H1 (cell line): ENCODE results near the gene EAF2. TPM values are rescaled to one million over a fixed set of nuclear protein-coding genes. Genes with fewer than 3 reads are reported as not detected.

Experiments used
- CTCF ChIA-PET: fragments of 300-600 bp; sonication (Branson Sonifier 250); formaldehyde crosslinking; loops from one replicate; lab custom pipeline; 2021; ENCODE audit not compliant: partially characterized antibody; lab: Charles Lee
- POLR2A ChIA-PET: fragments of 300-600 bp; sonication (Branson Sonifier 250); formaldehyde crosslinking; loops from one replicate; lab custom pipeline; 2021; ENCODE audit warnings: inconsistent platforms; ENCODE audit not compliant: partially characterized antibody; lab: Charles Lee
- DNase-seq, 2 experiments: peaks; one replicate each; pipeline versions ENCODE4 v3.0.0 to v3.0.0-alpha.2; 2010 to 2022; ENCODE audit warnings: low spot score in 2 of 2, low read depth in 1 of 2, mixed read lengths in 1 of 2
- FAIRE-seq: peaks from 2 replicates; lab custom pipeline; 2011; peaks lifted over from hg19 to GRCh38; lab: Jason Lieb, UNC
- H2AFZ ChIP-seq: 2 replicates; pipeline ENCODE4 v1.8.1; 2012; ENCODE audit warnings: low read length, inconsistent platforms
- H2AK5ac ChIP-seq: 2 replicates; pipeline ENCODE4 v1.6.1; 2013; ENCODE audit warnings: low read depth, low read length
- H2BK120ac ChIP-seq: replicated peaks from 2 replicates; pipeline ENCODE3; 2013; ENCODE audit warnings: low read depth, low read length, inconsistent platforms
- H2BK12ac ChIP-seq: 2 replicates; pipeline ENCODE4 v1.6.1; 2013; ENCODE audit warnings: low read depth, low read length
- H2BK15ac ChIP-seq: 2 replicates; pipeline ENCODE4 v1.6.1; 2013; ENCODE audit warnings: low read length
- H2BK20ac ChIP-seq: 2 replicates; pipeline ENCODE4 v1.6.1; 2013; ENCODE audit warnings: low read length
- H2BK5ac ChIP-seq: 2 replicates; pipeline ENCODE4 v1.6.1; 2013; ENCODE audit warnings: low read depth, low read length
- H3K14ac ChIP-seq: 2 replicates; pipeline ENCODE4 v1.6.1; 2013; ENCODE audit warnings: inconsistent platforms; ENCODE audit not compliant: insufficient read length
- H3K18ac ChIP-seq: 2 replicates; pipeline ENCODE4 v1.6.1; 2013; ENCODE audit warnings: low read length; ENCODE audit errors: extremely low read depth
- H3K23ac ChIP-seq: 2 replicates; pipeline ENCODE4 v1.6.1; 2013; ENCODE audit warnings: inconsistent platforms; ENCODE audit not compliant: insufficient read length
- H3K23me2 ChIP-seq: 2 replicates; pipeline ENCODE4 v1.6.1; 2013; ENCODE audit warnings: low read depth, low read length
- H3K27ac ChIP-seq: 2 replicates; pipeline ENCODE4 v1.6.1; 2011; ENCODE audit warnings: low read depth, low read length, inconsistent platforms
- H3K27me3 ChIP-seq, 4 experiments: replicated peaks in 1 of 4; 1 replicate in 1 of 4; 2 replicates in 3 of 4; pipeline versions ENCODE4 v1.6.1 to v1.8.1; 2011 to 2013; ENCODE audit warnings: low read length in 3 of 4, mild to moderate bottlenecking in 3 of 4, inconsistent platforms in 2 of 4, mixed read lengths in 2 of 4, moderate library complexity in 1 of 4; ENCODE audit not compliant: control insufficient read depth in 3 of 4, insufficient read depth in 3 of 4; ENCODE audit errors: extremely low read depth in 1 of 4
- H3K36me3 ChIP-seq, 4 experiments: 2 replicates each; pipeline versions ENCODE4 v1.6.1 to v1.8.1; 2011 to 2013; ENCODE audit warnings: mild to moderate bottlenecking in 4 of 4, low read length in 3 of 4, moderate library complexity in 2 of 4, control low read depth in 1 of 4, inconsistent platforms in 1 of 4; ENCODE audit not compliant: insufficient read depth in 4 of 4, control insufficient read depth in 2 of 4
- H3K4ac ChIP-seq: replicated peaks from 2 replicates; pipeline ENCODE3; 2013; ENCODE audit warnings: low read length, low read depth, mixed read lengths, inconsistent platforms; ENCODE audit not compliant: insufficient read length
- H3K4me1 ChIP-seq, 4 experiments: replicated peaks in 1 of 4; 1 replicate in 1 of 4; 2 replicates in 3 of 4; pipeline versions ENCODE4 v1.6.1 to v1.8.1; 2011 to 2013; ENCODE audit warnings: low read length in 3 of 4, inconsistent platforms in 2 of 4, mixed read lengths in 1 of 4; ENCODE audit not compliant: insufficient read depth in 4 of 4, control insufficient read depth in 3 of 4
- H3K4me2 ChIP-seq, 2 experiments: 2 replicates each; pipeline versions ENCODE4 v1.6.1 to v1.8.1; 2011 to 2013; ENCODE audit warnings: low read depth in 2 of 2, low read length in 2 of 2, control low read depth in 1 of 2, inconsistent platforms in 1 of 2, mild to moderate bottlenecking in 1 of 2; ENCODE audit not compliant: insufficient read depth in 1 of 2
- H3K4me3 ChIP-seq, 4 experiments: fragments of 200-600, 300-600 bp in 1 of 4; sonication (generic), shearing (Covaris generic), sonication (Bioruptor Twin) in 1 of 4; 2 replicates each; pipeline versions ENCODE4 v1.5.1 to v1.8.1; 2011 to 2016; ENCODE audit warnings: low read length in 4 of 4, low read depth in 3 of 4, control low read depth in 2 of 4, inconsistent platforms in 2 of 4, mild to moderate bottlenecking in 2 of 4, mixed read lengths in 1 of 4, moderate library complexity in 1 of 4; ENCODE audit not compliant: insufficient read depth in 2 of 4; ENCODE audit errors: extremely low read depth in 1 of 4
- H3K56ac ChIP-seq: replicated peaks from 2 replicates; pipeline ENCODE3; 2013; ENCODE audit warnings: low read depth, mild to moderate bottlenecking, mixed read lengths, low read length, inconsistent platforms; ENCODE audit not compliant: insufficient read length
- H3K79me1 ChIP-seq: 2 replicates; pipeline ENCODE4 v1.6.1; 2013; ENCODE audit warnings: low read depth, low read length, control low read depth
- H3K79me2 ChIP-seq, 2 experiments: 2 replicates each; pipeline versions ENCODE4 v1.6.1 to v1.8.1; 2012 to 2013; ENCODE audit warnings: low read length in 2 of 2, mild to moderate bottlenecking in 2 of 2, inconsistent platforms in 1 of 2; ENCODE audit not compliant: insufficient read depth in 2 of 2, control insufficient read depth in 1 of 2
- H3K9ac ChIP-seq, 4 experiments: replicated peaks in 1 of 4; 1 replicate in 1 of 4; 2 replicates in 3 of 4; pipeline versions ENCODE4 v1.6.1 to v1.8.1; 2011 to 2013; ENCODE audit warnings: low read depth in 3 of 4, low read length in 3 of 4, control low read depth in 2 of 4, mild to moderate bottlenecking in 2 of 4, moderate library complexity in 2 of 4, inconsistent platforms in 1 of 4; ENCODE audit errors: extremely low read depth in 1 of 4
- H3K9me3 ChIP-seq, 2 experiments: 2 replicates each; pipeline versions ENCODE4 v1.6.1 to v1.8.1; 2012 to 2013; ENCODE audit warnings: mild to moderate bottlenecking in 2 of 2, moderate library complexity in 2 of 2, control low read depth in 1 of 2, inconsistent platforms in 1 of 2, low read depth in 1 of 2, low read length in 1 of 2, mixed read lengths in 1 of 2; ENCODE audit not compliant: insufficient read depth in 2 of 2
- H4K20me1 ChIP-seq, 2 experiments: replicated peaks in 1 of 2; 2 replicates each; pipeline versions ENCODE3 to v1.8.1; 2011 to 2013; ENCODE audit warnings: inconsistent platforms in 2 of 2, low read length in 2 of 2, mild to moderate bottlenecking in 1 of 2; ENCODE audit not compliant: insufficient read depth in 2 of 2, control insufficient read depth in 1 of 2
- H4K5ac ChIP-seq: 2 replicates; pipeline ENCODE4 v1.6.1; 2013; ENCODE audit warnings: low read length, low read depth, mixed read lengths, inconsistent platforms; ENCODE audit not compliant: insufficient read length
- H4K8ac ChIP-seq: 2 replicates; pipeline ENCODE4 v1.8.0; 2013; ENCODE audit warnings: mild to moderate bottlenecking, moderate library complexity, low read length, inconsistent platforms; ENCODE audit not compliant: insufficient read depth; ENCODE audit errors: extremely low read depth
- H4K91ac ChIP-seq: replicated peaks from 2 replicates; pipeline ENCODE3; 2013; ENCODE audit warnings: low read length, mixed read lengths, inconsistent platforms; ENCODE audit not compliant: insufficient read length
- CEBPB ChIP-seq: IDR thresholded peaks from 2 replicates; pipeline ENCODE4 v1.6.1; 2012; ENCODE audit warnings: low read depth, low read length
- PHF8 ChIP-seq: fragments of 200-600 bp; sonication (generic); conservative IDR thresholded peaks from 2 replicates; pipeline ENCODE4 v1.7.1; 2012; ENCODE audit warnings: low read depth, mild to moderate bottlenecking, inconsistent platforms, low read length, moderate library complexity
- WGBS, 2 experiments: shearing (Covaris generic) in 1 of 2; methylation state at CpG; one replicate each; pipeline versions ENCODE4 v1.1.6 to v1.1.7; 2013 to 2015; ENCODE audit warnings: low lambda C conversion rate in 2 of 2, mixed read lengths in 2 of 2, inconsistent platforms in 1 of 2, low coverage in 1 of 2, missing lambda C conversion rate in 1 of 2; ENCODE audit not compliant: insufficient replicate concordance in 2 of 2, insufficient coverage in 1 of 2, insufficient read length in 1 of 2; ENCODE audit errors: extremely low coverage in 1 of 2, missing lambda C conversion rate in 1 of 2; 5-methylcytosine and 5-hydroxymethylcytosine counted together
- polyA plus RNA-seq, 7 experiments: library from polyadenylated mRNA; depleted of rRNA in 3 of 7; stranded (reverse) in 5 of 7; unstranded in 2 of 7; fragments of >200 nt in 5 of 7; fragments of 200-250 nt in 2 of 7; gene quantifications; 1 replicate in 5 of 7; 2 replicates in 1 of 7; 4 replicates in 1 of 7; pipeline versions ENCODE4 v1.2.1 to v1.2.3, GENCODE V29; 2011 to 2013; ENCODE audit warnings: missing spikeins in 2 of 7, mixed read lengths in 2 of 7
- total RNA-seq: library from RNA; stranded (reverse); fragmentation: NEBNext Ultra II Directional; extraction: Animal tissue kit (Norgen Biotek cat#: 25700); gene quantifications from 2 replicates; pipeline ENCODE4 v1.2.1, GENCODE V29; 2021

EAF2 gene
- total and polyA plus RNA-seq, 2 of the 8 experiments (the other 6 are each of a cell fraction or from before 2014, with no cell fraction given), result 3.6 to 6.6 TPM

DNA sequence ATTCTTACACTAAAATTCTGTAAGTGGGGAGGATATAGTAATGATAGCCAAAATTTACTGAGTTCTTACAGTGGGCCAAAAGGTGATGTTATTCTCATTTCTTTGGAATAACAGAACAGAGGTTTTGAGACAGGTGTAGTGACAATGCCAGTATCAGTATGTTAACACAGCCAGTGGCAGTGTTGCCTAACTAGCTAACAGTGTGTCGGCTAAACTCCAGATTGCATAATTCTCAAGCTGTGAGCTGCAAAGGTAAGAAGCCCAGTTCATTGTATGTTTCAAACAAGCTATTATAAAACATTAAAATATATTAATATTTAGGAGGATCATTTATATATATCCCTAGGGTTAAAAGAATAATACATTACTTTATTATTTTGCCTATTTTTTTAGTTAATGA lies 60.1 kb downstream of the EAF2 start:
- peak overlapping the region; percentile 81; the same call in 1 of the 2 replicates for H3K27ac ChIP-seq

More for the DNA sequence above, 60.1 kb downstream of the EAF2 start:
- Histone ChIP-seq H3K4ac (no peak overlapping the region), H4K8ac (no peak overlapping the region), H2AFZ (no peak overlapping the region), H3K18ac (no peak overlapping the region), H2BK20ac (no peak overlapping the region), H2BK15ac (no peak overlapping the region), H3K79me1 (no peaks in the 10 kb centered on the region), H4K91ac (no peak overlapping the region), H3K56ac (no peak overlapping the region), H3K14ac (no peak overlapping the region), H4K5ac (peak overlapping the region; percentile 42), H4K20me1 (no peaks in the 10 kb centered on the region), H3K4me3 (peak overlapping the region in 2 of 4 experiments; percentile 18 to 48; a peak in 2 of 8 replicates), H2BK120ac (peak overlapping the region; percentile 31), H3K4me2 (peak overlapping the region; percentile 65 to 80), H3K79me2 (no peaks in the 10 kb centered on the region), H3K9ac (no peak overlapping the region), H3K27me3 (no peaks in the 10 kb centered on the region; a peak in 1 of 7 replicates), H3K36me3 (no peaks in the 10 kb centered on the region; a peak in 1 of 8 replicates), H2BK12ac (no peak overlapping the region), H2AK5ac (no peak overlapping the region), H2BK5ac (no peak overlapping the region; the same call in 1 of the 2 replicates), H3K9me3 (no peaks in the 10 kb centered on the region), H3K23ac (no peak overlapping the region), H3K23me2 (no peaks in the 10 kb centered on the region), H3K4me1 (peaks cover 0 to 16% (median 8%) of the 10 kb centered on the region in 4 experiments; a peak in 5 of 7 replicates)
- ChIA-PET POLR2A (interaction anchor here (0.9 to 1.6 kb wide), 3 partner anchors 45 to 100 kb away, joined by 3 read pairs; no protein-coding TSS in a partner anchor), CTCF (interaction anchor here (1.0 to 2.7 kb wide), 6 partner anchors 21 to 101 kb away, joined by 3 to 17 read pairs (median 4); no protein-coding TSS in a partner anchor)
- DNase-seq (no peak), FAIRE-seq (no peak)
- WGBS, 2 experiments, result 5% methylated on average over 1 of the region's 1 CpG; no CpG with 5 or more reads in 1 of the 2 experiments
- TF ChIP-seq PHF8, result no peak
- peak; percentile 89 for TF ChIP-seq CEBPB
